ENCODE measurements around the gene UBE2M.
"Not testable (repeated sequence)": the region's sequence is repeated elsewhere in the genome, so short reads cannot be mapped to it uniquely, and the experiment has no call there.

The UBE2M gene

GRCh38 chr19:58513213-58513693, 45.2 kb downstream of the UBE2M start:
- DNase-seq (ENCODE audit: low read depth, low spot score): no peak

- DNase-seq (ENCODE audit: low read depth, low spot score): no peak
Measured at GRCh38 chr19:58511353-58512208, 46.8 kb downstream of the UBE2M start, which contains the start of gene SLC27A5. SLC27A5 (minus strand) TSS chr19:58511992; CDS start chr19:58511955, 37 bp downstream.

GRCh38 chr19:58510084-58510862, 48.1 kb downstream of the UBE2M start:
- no peak for DNase-seq (ENCODE audit: low read depth, low spot score)

- no peak for DNase-seq (ENCODE audit: low read depth, low spot score)
Measured at GRCh38 chr19:58509731-58510083, 48.7 kb downstream of the UBE2M start.

GRCh38 chr19:58507602-58508223, 50.7 kb downstream of the UBE2M start:
- not testable (repeated sequence) for DNase-seq (ENCODE audit: low read depth, low spot score)
